GM12892 (cell line): ENCODE measurements around the gene SUDS3.

Experiments
- POLR2A ChIP-seq: IDR thresholded peaks from 2 replicates; pipeline ENCODE4 v1.6.1; 2011; ENCODE audit warnings: low read depth, low read length, control low read depth
- TAF1 ChIP-seq: IDR thresholded peaks from 2 replicates; pipeline ENCODE4 v1.6.1; 2011; ENCODE audit warnings: low read depth, mild to moderate bottlenecking, control low read depth, low read length, borderline replicate concordance

GRCh38 chr12:118427819-118428218 lies 51.5 kb downstream of the SUDS3 start:
- no peak for TF ChIP-seq POLR2A
- no peak for TF ChIP-seq TAF1
